Measurements from ENCODE around the gene CLRN2.

CLRN2 gene

DNA sequence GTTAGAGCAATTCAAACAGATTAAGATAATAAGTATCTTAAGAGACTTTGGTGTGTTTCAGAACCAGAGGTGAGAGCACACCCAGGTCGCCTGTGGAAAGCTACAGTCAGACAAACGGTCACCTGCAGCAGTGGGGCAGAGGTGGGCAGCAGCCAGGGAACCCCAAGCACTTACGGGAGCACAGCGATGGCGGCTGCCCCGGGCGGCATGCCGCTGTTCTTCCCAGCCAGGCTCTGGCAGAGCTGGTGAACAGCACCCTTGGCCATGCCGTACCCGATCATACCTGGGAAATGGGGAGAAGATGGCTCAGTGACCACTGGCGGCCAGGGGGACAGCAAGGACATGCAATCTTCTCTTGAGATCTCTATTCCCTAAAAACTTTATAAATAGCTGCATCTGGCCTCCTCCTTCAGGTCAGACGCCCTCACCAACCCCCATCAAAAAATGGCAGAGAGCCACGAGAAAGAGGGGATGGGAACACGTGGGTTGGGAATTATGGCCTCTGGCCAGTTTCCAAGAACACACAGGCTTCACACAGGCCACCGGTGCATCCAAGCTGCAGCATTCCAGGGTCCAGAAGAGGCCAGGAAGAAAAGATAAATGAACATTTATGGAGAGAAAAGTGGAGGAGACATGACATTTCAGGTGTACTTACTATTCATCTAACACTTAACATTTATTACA lies 22.8 kb upstream of the CLRN2 start:
- TF ChIP-seq ZFX (IDR thresholded peaks at IDR 0.05; ENCODE audit: borderline replicate concordance) (no peak), CTCF (IDR thresholded peaks at IDR 0.05) (no peak)

DNA sequence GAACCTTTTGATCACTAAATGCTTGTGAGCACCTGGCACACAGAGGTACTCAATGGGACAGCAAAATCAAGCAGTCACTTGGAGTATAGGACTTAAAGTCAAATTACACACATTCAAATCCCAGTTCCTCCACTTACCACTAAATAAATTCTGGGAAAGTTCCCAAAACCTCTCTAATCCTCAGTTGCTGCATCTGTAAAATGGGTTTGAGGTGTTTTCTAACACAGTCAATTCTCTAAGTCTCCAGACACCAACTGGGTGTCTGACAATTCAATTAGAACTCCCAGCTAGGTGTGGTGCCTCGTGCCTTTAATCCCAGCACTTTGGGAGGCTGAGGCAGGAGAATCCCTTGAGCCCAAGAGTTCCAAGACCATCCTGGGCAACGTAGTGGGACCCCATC lies 22.1 kb upstream of the CLRN2 start:
- no peak overlapping the region for H3K27ac ChIP-seq
- TF ChIP-seq CTCF (IDR thresholded peaks at IDR 0.05), result no peak
- TF ChIP-seq ZFX (IDR thresholded peaks at IDR 0.05; ENCODE audit: borderline replicate concordance), result no peak

More for the DNA sequence above, 22.8 kb upstream of the CLRN2 start:
- H3K27ac ChIP-seq, result no peak overlapping the region

DNA sequence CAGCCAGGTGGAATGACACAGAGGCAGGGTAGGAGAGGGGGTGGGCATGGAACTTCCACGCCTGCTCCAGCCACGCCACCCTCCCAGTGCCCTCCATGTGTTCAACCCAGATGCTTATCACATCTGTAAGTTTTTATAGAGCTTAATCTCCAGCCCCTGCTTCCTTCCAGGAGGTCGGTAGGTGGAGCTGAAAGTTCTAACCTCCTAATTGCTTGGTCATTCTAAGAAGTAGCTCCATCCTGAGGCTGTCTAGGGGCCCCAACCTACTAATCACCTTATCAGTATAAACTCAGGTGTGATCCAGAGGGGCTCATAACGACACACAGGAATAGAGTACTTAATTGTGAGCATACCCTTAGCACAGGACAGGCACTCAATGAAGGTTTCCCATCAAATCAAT lies 21.3 kb upstream of the CLRN2 start:
- no peak for TF ChIP-seq ZFX (IDR thresholded peaks at IDR 0.05; ENCODE audit: borderline replicate concordance)
- no peak for TF ChIP-seq CTCF (IDR thresholded peaks at IDR 0.05)
- H3K27ac ChIP-seq, result no peak overlapping the region

DNA sequence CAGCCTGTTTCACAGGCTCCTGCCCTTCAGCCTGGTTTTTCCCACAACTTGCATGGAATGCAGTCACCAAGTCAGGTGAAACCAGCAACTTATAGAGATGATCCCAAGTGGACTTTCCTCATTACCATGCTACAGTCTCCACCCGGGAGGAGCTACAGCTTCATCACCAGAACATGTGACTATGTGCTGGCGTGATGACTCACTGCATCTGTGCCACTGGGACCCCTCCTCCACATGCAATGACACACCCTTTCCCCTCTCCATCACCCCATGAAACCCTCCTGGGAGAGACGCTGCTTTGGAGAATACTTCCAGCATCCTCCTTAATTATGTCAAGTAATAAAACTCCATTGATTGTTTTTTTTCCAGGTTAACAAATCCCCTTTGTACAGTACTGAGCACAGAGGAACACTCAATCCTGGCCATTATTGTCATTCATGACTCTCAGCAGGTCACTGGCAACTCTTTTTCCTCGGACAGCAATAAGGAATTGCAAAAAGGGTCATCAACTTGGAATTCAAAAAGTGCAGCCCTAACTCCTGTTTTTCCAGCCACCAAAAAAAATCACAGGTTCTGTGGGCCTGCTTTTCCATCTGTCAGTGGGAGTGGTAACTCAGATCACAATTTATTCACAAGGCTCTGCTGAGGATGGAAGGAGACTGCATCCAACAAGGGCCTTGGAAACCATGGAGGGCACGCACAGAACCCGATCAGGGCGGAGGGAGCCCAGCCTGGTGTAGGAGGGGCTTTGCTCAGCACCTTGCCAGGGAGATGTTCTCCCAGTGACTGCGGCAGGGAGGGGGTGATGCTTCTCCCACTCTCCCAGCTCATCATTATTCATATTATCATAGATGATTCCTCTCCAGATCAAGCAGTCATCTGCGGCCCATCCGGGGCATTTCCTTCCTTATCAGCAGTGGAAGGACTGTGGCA lies 20.4 kb upstream of the CLRN2 start:
- no peak for TF ChIP-seq CTCF (IDR thresholded peaks at IDR 0.05)
- no peak for TF ChIP-seq ZFX (IDR thresholded peaks at IDR 0.05; ENCODE audit: borderline replicate concordance)
- H3K27ac ChIP-seq, result no peak overlapping the region

- no peak overlapping the region for H3K27ac ChIP-seq
- TF ChIP-seq CTCF (IDR thresholded peaks at IDR 0.05) (no peak), ZFX (IDR thresholded peaks at IDR 0.05; ENCODE audit: borderline replicate concordance) (no peak)
These were observed 17.0 kb upstream of the CLRN2 start for GRCh38 chr4:17497890-17498523.

GRCh38 chr4:17500574-17500973 lies 14.4 kb upstream of the CLRN2 start:
- H3K27ac ChIP-seq, result no peak overlapping the region
- TF ChIP-seq ZFX (IDR thresholded peaks at IDR 0.05; ENCODE audit: borderline replicate concordance) (no peak), CTCF (IDR thresholded peaks at IDR 0.05) (no peak)
